Neural cell (in vitro differentiated cells): Measurements from ENCODE around the gene DTL. TPM values are rescaled to one million over a fixed set of nuclear protein-coding genes. Genes with fewer than 3 reads are reported as not detected.

Experiments
- H2AFZ ChIP-seq: fragments of 200-600, 300-800 bp; sonication (generic), shearing (Covaris generic); 2 replicates; pipeline ENCODE4 v1.6.0; 2014; ENCODE audit warnings: low read depth, mild to moderate bottlenecking, antibody characterized with exemption, low read length, moderate library complexity
- H3F3A ChIP-seq: fragments of 200-600 bp; shearing (Covaris generic); 2 replicates; pipeline ENCODE4 v1.6.1; 2016; ENCODE audit warnings: mild to moderate bottlenecking, moderate library complexity, mixed read lengths, antibody characterized with exemption, low read length; ENCODE audit not compliant: insufficient read depth, poor library complexity, severe bottlenecking
- H3K27ac ChIP-seq: fragments of 200-600, 300-800 bp; sonication (generic), shearing (Covaris generic); 2 replicates; pipeline ENCODE4 v1.5.1; 2014; ENCODE audit warnings: mild to moderate bottlenecking, low read length, moderate library complexity
- H3K27me3 ChIP-seq: fragments of 300-800, 200-600 bp; sonication (generic), shearing (Covaris generic); 2 replicates; pipeline ENCODE4 v1.6.0; 2014; ENCODE audit warnings: mild to moderate bottlenecking, low read depth, low read length, moderate library complexity; ENCODE audit not compliant: insufficient read depth
- H3K36me3 ChIP-seq: fragments of 300-800, 200-600 bp; sonication (generic), shearing (Covaris generic); 2 replicates; pipeline ENCODE4 v1.5.1; 2014; ENCODE audit warnings: mild to moderate bottlenecking, antibody characterized with exemption, low read length, moderate library complexity; ENCODE audit not compliant: insufficient read depth
- H3K4me2 ChIP-seq: fragments of 300-800, 200-600 bp; sonication (generic), shearing (Covaris generic); 2 replicates; pipeline ENCODE4 v1.6.0; 2014; ENCODE audit warnings: mild to moderate bottlenecking, low read length
- H3K4me3 ChIP-seq: fragments of 300-800, 200-600 bp; sonication (generic), shearing (Covaris generic); 2 replicates; pipeline ENCODE4 v1.5.1; 2014; ENCODE audit warnings: mild to moderate bottlenecking, low read length, moderate library complexity
- H3K79me2 ChIP-seq: fragments of 200-600 bp; shearing (Covaris generic); replicated peaks from 2 replicates; pipeline ENCODE4 v1.6.0; 2014; ENCODE audit warnings: mild to moderate bottlenecking, low read length, moderate library complexity; ENCODE audit not compliant: insufficient read depth
- H3K9ac ChIP-seq: fragments of 300-800, 200-600 bp; sonication (generic), shearing (Covaris generic); 2 replicates; pipeline ENCODE4 v1.6.1; 2016; ENCODE audit warnings: mild to moderate bottlenecking, low read length, mixed read lengths
- H3K9me2 ChIP-seq: fragments of 200-600 bp; shearing (Covaris generic); 2 replicates; pipeline ENCODE4 v1.6.1; 2016; ENCODE audit warnings: mild to moderate bottlenecking, low read length, mixed read lengths; ENCODE audit not compliant: insufficient read depth
- H3K9me3 ChIP-seq: fragments of 200-600, 300-800 bp; sonication (generic), shearing (Covaris generic); 2 replicates; pipeline ENCODE4 v1.6.1; 2016; ENCODE audit warnings: mild to moderate bottlenecking, mixed run types, low read length, moderate library complexity, mixed read lengths
- H4K20me1 ChIP-seq: fragments of 200-600 bp; shearing (Covaris generic); 2 replicates; pipeline ENCODE4 v1.6.1; 2016; ENCODE audit warnings: mild to moderate bottlenecking, mixed run types; ENCODE audit not compliant: insufficient read depth
- CTCF ChIP-seq: fragments of 450-650 bp; IDR thresholded peaks from 2 replicates; pipeline ENCODE4 v1.5.1; 2014; ENCODE audit warnings: antibody characterized with exemption, mild to moderate bottlenecking, moderate library complexity; ENCODE audit not compliant: poor library complexity, severe bottlenecking
- EP300 ChIP-seq: fragments of 450-650 bp; conservative IDR thresholded peaks from 2 replicates; pipeline ENCODE4 v1.6.1; 2014; ENCODE audit warnings: antibody characterized with exemption, mild to moderate bottlenecking, moderate library complexity; ENCODE audit not compliant: poor library complexity, severe bottlenecking
- EZH2 ChIP-seq: fragments of 200-600, 300-800 bp; shearing (Covaris generic), sonication (generic); IDR thresholded peaks from 2 replicates; pipeline ENCODE4 v1.6.1; 2014; ENCODE audit warnings: antibody characterized with exemption, low read length, borderline replicate concordance, mild to moderate bottlenecking; ENCODE audit not compliant: insufficient read depth, poor library complexity, severe bottlenecking
- MXI1 ChIP-seq: fragments of 450-650 bp; conservative IDR thresholded peaks from 2 replicates; pipeline ENCODE4 v1.6.1; 2014; ENCODE audit warnings: antibody characterized with exemption, mild to moderate bottlenecking; ENCODE audit not compliant: poor library complexity, severe bottlenecking
- POLR2AphosphoS5 ChIP-seq: IDR thresholded peaks from 2 replicates; pipeline ENCODE4 v1.6.1; 2012
- RAD21 ChIP-seq: fragments of 450-650 bp; conservative IDR thresholded peaks from 2 replicates; pipeline ENCODE4 v1.6.1; 2014; ENCODE audit warnings: antibody characterized with exemption, mild to moderate bottlenecking, moderate library complexity
- REST ChIP-seq: IDR thresholded peaks from 2 replicates; pipeline ENCODE4 v1.6.1; 2012; ENCODE audit warnings: borderline replicate concordance
- SMC3 ChIP-seq: fragments of 450-650 bp; conservative IDR thresholded peaks from 2 replicates; pipeline ENCODE4 v1.6.1; 2014; ENCODE audit warnings: antibody characterized with exemption, mild to moderate bottlenecking, moderate library complexity; ENCODE audit not compliant: poor library complexity
- TAF1 ChIP-seq: IDR thresholded peaks from 2 replicates; pipeline ENCODE4 v1.6.1; 2012; ENCODE audit warnings: low read depth
- polyA plus RNA-seq: library from polyadenylated mRNA; depleted of rRNA; stranded (reverse); fragments of >200 nt; gene quantifications from 2 replicates; pipeline ENCODE4 v1.2.3, GENCODE V29; 2014

DTL gene
- polyA plus RNA-seq, 1 donor from 2014 or later = 1.1 TPM

- Histone ChIP-seq H3K27ac (no peak overlapping the region), H3F3A (no peaks in the 10 kb centered on the region), H2AFZ (no peak overlapping the region), H3K4me3 (no peak overlapping the region), H3K27me3 (no peaks in the 10 kb centered on the region), H3K4me2 (no peak overlapping the region), H3K79me2 (no peaks in the 10 kb centered on the region), H3K36me3 (no peaks in the 10 kb centered on the region), H3K9ac (no peak overlapping the region), H3K9me2 (no peaks in the 10 kb centered on the region), H4K20me1 (no peaks in the 10 kb centered on the region), H3K9me3 (no peaks in the 10 kb centered on the region)
- TF ChIP-seq EP300 (no peak), TAF1 (no peak), CTCF (no peak), SMC3 (no peak), POLR2AphosphoS5 (no peak), MXI1 (no peak), REST (no peak), RAD21 (no peak), EZH2 (no peak)
Measured at GRCh38 chr1:212078826-212079225, 43.3 kb downstream of the DTL start.

GRCh38 chr1:212082765-212083406 lies 47.3 kb downstream of the DTL start:
- Histone ChIP-seq H4K20me1 (no peaks in the 10 kb centered on the region), H2AFZ (no peak overlapping the region)

More at GRCh38 chr1:212082765-212083406, 47.3 kb downstream of the DTL start:
- no peaks in the 10 kb centered on the region for H3K79me2 ChIP-seq
- no peaks in the 10 kb centered on the region for H3K9me3 ChIP-seq
- H3K36me3 ChIP-seq = no peaks in the 10 kb centered on the region
- H3F3A ChIP-seq = no peaks in the 10 kb centered on the region
- no peak overlapping the region for H3K9ac ChIP-seq
- H3K4me2 ChIP-seq = no peak overlapping the region
- H3K4me3 ChIP-seq = no peak overlapping the region
- TF ChIP-seq REST (no peak), EP300 (no peak), TAF1 (no peak), RAD21 (no peak), POLR2AphosphoS5 (no peak), SMC3 (no peak), EZH2 (no peak)
- no peaks in the 10 kb centered on the region for H3K9me2 ChIP-seq
- no peak overlapping the region for H3K27ac ChIP-seq
- no peaks in the 10 kb centered on the region for H3K27me3 ChIP-seq
